GM19240 (cell line): ENCODE data around the gene IFI16.
"Not testable (repeated sequence)": the region's sequence is repeated elsewhere in the genome, so short reads cannot be mapped to it uniquely, and the experiment has no call there.

ENCODE experiments used
- DNase-seq: peaks from one replicate; pipeline ENCODE4 v3.0.0; 2011; ENCODE audit warnings: low spot score; ENCODE audit not compliant: insufficient read length

Gene IFI16

DNA sequence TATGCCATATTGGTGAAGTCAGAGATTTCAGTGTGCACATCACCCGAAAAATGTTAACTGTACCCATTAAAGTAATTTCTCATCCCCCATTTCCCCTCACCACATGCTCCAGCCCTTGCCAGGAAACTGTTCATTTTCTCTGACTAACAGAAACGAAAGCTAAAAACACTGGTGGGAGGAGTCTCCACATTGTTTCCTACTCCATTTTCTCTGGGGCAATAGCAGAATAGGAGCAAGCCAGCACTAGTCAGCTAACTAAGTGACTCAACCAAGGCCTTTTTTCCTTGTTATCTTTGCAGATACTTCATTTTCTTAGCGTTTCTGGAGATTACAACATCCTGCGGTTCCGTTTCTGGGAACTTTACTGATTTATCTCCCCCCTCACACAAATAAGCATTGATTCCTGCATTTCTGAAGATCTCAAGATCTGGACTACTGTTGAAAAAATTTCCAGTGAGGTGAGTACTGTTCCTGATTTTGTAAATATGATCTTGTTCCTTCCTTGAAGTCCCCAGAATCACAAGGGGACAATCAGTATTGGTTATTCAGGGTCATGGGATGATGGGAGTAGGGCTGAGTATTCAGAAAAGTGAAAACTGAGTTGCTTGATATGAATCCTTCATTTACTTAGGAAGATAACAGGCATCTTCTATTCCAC is at the start of gene IFI16:
TSS of gene IFI16 (plus strand) at position 204 of the 658 bp plus-strand sequence. CDS start 4,774 bp downstream, outside the sequence.
- peak; percentile 33 for DNase-seq

DNA sequence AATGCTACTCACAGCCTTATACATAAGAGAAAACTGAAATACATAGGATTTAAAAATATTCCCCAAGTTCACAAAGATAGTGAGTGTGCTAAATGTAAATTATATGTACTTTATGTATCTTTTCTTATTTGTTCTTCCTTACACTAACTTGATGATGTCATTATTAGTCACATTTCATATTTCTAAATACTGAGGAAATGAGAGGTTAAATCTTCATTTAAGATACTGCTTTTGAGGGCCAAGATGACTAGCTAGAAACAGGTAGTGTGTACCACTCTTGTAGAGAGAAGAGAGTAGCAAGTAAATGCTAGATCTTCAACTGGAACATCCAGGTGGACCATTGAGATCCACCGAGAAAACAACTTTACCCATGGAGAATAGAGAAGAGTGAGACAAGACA is 48.5 kb upstream of the IFI16 start:
- DNase-seq = no peak

DNA sequence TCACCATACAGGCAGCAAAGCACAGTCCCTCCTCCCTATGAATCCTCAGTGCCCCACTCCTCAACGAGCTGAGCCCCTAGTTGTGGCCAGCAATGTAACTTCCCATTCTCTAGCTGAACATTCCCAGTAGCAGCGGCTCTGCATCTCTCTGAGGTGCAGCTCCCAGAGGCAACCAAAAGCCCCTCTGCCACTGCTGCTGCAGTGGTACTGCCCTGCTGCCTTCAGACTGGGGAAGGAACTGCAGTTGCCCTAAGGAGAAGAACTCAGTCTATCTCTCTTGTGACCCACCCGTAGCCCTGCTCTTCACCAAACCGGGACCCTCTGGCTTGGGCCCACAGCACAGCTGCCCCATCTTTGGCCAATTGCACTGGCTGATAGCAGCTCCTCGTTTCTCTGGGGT is 46.7 kb upstream of the IFI16 start:
- DNase-seq = no peak

DNA sequence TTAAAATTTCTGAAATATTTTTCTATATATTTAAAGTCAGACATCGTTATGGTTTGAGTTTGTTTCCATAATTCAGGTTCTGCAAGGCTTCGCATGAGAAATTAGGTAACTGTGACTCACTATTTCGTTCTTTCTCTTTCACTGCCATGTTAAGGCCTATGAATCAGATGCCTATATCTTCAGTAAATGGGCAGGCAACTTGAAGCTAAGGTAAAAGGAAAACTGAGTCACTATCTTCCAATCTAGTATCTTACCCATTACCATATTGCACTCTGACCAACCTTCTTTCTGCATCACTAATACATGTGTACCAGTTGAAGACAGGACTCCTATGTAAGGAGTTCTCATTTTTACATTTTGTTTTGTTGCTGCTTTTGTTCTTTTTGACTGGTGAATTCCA is 40.5 kb upstream of the IFI16 start:
- no peak for DNase-seq

DNA sequence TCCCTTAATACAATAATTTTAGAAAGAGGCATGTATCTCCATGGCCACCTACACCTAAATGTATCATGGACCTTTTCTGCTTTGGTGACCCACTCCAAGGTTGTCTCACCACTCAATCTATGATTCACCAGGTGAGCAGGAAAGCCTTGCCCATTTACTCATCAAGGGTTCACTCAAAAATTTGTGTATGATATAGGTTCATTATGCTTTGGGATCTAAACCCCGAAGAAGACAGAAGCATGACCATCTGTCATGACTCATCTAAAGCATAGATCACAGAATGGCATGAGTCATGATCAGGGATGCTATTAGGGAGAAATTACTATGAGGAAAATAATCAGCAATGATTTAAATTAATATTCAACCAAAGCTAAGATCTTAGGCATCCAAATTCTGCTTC is 39.9 kb upstream of the IFI16 start:
- DNase-seq = no peak

DNA sequence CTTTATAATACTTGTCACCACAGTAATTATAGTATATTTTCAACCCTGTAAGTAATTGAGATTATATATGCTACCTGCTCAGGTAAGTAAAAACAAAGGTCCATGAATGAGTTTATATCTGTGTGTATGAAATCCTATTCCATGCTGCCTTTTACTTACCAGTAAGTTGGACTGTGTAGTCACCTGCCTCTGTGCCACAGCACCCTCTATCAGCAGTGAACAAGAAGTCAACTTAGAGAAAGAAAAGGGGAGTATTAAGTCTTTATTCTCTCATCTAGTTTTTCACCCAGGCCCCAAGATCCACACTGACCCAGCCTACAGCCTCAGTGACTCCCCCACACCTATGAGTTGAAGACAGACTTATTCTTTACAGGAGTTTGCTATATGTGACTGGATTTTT is 36.9 kb upstream of the IFI16 start:
- no peak for DNase-seq

DNA sequence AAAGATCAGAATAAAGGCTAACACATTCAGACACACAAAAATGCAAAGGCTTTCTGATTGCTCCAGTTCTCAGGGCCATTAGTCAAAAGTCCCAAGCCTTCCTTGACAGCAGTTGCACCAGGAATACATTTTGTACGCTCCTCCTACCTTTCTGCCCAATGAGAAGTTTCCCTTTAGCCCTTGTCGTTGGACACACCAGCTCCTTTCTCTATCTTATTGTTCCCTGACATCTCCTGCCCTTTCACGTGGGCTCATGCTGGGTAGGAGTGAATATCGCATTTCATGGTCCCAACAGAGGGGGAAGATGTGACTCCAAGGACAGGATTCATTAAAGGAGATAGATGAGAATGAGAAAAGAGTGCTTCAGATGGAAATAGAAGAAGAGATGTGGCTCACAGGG is 33.5 kb upstream of the IFI16 start:
- no peak for DNase-seq

DNA sequence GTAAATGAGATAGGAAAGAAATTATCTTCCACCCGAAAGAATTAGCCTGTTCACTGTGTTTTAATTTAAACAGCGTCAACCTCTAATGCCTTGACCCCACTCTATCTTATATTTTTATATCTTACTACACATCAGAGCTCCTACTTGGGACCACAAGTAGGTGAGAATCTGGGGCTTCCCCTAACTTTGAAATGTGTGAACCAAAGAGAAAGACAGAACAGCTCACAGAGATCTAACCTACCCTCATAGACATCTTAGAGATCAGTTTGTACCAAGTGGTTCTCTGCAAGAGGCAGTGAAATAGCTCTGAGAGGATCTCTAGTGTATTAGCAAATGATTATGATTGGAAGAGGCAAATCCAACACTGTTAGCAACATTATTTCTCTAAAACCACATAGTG is 31.0 kb upstream of the IFI16 start:
- DNase-seq = no peak

DNA sequence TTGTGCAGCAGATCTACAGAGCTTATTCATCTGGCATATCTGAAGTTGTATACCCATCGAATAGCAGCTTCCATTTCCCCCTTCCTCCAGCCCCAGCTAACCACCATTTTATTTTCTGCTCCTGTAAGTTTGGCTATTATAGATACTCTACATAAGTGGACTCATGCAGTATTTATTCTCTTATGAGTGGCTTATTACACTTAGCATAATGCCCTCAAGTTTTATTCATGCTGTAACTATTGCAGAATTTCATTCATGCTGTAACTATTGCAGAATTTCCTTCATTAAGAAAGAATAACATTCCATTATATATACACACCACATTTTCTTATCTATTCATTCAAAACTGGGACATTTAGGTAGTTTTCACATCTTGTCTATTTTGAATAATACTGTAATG is 30.5 kb upstream of the IFI16 start:
- DNase-seq = no peak

DNA sequence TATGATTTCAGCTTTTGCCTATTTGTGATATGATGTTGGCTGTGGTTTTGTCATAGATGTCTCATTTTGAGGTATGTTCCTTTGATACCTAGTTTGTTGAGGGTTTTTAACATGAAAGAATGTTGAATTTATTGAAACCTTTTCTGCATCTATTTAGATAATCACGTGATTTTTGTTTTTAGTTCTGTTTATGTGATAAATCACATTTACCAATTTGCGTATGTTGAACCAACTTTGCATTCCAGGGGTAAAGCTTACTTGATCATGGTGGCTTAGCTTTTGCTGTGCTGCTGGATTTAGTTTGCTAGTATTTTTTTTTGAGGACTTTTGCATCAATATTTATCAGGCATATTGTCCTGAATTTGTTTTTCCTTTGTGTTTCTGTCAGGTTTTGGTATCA is 26.5 kb upstream of the IFI16 start:
- no peak for DNase-seq

DNA sequence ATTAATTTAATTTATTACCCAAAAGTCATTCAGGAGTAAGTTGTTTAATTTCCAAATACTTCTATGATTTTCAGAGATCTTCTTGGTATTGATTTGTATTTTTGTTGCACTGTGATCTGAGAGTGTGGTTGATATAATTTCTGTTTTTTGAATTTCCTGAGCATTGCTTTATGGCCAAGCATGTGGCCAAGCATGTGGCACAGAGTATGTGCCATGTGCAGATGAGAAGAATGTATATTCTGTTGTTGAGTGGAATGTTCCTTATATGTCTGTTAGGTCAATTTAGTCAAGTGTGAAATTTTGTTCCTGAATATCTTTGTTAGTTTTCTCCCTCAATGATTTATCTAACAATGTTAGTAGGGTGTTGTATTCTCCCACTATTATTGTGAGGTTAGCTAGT is 25.3 kb upstream of the IFI16 start:
- no peak for DNase-seq

DNA sequence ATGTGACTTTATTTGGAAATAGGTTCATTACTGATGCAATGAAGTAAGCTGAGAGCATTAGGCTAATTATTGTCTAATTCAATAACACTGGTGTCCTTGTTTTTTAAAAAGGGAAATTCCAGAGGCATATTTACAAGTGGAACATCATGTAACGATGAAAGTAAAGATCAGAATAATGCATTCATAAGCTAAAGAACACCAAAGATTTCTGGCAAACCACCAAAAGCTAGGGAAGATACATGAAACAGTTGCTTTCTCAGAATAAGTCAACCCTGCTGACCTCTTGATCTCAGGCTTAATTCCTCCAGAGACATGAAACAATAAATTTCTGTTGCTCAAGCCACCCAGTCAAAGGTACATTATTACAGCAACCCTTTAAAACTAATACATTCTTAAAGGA is 20.3 kb upstream of the IFI16 start:
- no peak for DNase-seq

DNA sequence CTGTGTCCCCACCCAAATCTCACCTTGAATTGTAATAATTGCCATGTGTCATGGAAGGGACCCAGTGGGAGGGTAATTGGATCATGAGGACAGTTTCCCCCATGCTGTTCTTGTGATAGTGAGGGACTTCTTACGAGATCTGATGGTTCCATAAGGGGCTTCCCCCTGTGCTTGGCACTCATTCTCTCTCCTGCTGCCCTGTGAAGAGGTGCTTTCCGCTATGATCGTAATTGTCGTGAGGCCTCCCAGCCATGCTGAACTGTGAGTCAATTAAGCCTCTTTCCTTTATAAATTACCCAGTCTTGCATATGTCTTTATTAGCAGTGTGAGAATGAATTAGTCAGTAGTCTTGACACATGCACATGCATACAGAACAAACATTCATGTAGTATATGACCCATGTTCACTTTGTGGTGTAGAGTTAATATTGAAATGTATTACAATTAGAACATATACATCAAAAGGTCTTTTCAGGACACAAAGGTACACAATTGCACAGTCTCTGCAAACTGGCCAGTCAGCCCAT is 16.9 kb upstream of the IFI16 start:
- no peak for DNase-seq

DNA sequence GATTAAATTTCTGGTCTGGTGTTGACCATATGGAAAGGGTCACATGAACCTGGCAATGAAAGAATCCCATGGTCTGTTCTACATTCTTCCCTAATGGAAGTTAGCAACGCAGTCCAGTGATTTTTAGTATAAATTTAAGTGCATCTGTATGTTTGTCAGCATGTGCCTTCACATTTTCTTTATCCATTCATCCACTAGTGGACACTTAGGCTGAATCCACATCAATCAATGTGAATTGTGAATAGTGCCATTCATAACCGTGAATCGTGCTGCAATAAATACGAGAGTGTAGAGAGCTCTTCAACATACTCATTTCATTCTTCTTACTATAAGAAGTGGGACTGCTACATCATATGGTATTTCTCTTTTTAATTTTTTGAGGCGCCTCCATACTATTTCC is 12.7 kb upstream of the IFI16 start:
- DNase-seq = no peak

DNA sequence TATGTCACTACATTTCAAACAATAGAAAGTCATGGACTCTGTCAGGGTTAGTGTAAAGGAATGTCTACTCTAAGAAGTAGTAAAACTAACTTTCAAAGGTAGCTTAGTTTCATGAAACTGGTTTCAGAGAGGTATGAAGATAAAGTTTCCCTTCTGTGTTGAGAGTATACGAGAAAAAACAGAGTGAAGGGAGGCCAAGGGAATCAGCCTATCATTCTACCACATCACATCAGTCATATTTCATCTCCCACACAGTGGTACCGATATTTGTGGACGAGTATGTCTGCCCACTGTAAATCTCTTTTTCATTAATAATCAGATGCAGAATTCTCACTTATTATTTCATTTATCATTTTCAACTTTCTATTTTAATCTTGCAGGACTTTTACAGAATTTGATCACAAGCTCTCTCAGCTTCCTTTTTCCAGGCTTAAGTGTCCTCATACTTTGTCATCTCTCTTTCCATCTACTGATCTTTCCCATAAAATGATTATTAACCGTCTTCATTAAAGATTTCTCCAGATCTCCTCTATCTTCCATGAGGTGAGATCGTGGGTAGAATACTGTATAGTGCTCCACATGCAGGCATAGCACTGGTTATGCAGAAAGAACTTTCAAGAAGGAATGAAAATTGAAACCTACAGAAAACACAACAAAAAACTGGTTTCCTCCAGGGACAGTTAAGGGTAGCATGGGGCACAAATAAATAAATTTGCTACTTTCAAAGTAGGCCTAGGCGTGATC is 11.5 kb upstream of the IFI16 start:
- no peak for DNase-seq

DNA sequence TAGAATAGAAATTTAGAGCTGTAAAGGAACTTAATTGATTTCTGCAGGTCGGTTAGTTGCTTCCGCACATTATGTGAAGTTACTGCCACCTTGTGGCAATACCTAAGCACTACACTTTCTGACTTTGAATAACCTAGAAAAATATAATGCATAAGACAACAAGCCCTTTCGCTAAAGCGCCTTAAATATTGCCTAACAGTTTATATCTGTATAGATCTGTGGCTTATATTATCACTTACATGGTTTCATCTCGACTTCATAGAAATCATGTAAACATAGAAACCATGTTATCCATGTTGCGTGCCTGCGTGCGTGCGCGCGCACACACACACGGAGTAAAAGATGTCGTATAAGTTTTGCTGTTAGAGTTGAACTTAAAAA is 10.9 kb upstream of the IFI16 start:
- DNase-seq = no peak

DNA sequence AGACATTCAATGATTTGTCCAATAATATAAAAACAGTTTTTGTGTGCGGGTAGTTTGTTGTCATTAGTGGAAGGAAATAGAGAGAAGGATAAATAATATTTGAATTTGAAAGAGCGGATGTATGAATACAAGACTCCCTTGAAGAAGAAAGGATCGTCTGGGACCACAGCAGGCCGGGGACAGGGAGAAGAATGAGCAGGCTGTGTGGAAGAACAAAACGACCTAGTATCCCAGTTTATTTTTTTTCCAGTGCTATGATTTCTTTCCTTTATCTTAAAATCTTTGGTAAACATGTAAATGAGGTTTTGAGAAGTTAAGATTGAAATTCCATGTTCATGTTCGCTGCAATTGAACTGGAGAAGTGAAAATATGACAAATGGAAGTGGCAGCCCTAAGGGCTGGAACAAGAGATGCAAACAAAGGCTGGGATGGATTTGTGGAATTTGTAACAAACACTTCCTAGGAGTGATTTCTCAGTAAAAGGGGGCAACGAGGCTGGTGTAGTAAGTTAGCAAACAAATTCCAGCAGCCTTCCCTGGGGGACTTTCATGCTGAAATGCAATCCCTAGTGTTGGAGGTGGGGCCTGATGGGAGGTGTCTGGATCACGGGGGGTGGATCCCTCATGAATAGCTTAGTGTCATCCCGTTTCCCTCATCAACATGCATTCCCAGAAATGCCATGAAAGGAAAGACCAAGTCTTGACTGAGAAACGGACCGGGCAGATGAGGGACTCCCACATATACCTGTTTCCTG is 10.2 kb upstream of the IFI16 start:
- no peak for DNase-seq

DNA sequence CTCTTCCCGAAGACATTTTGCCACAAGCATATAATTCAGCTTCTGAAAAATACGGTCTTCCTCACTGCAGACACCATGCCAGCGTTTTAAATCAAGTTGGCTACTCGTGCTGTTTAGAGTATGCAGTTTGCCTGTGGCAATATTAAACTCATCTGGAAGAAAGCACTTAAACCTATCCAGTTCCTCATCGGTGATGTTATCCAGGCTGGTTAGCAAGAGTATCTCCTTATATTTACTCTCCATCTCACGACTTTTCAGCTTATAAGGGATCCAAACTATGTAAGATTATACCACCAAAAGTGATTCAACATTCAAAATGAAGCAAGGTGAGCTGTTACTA is 9.7 kb upstream of the IFI16 start:
- no peak for DNase-seq

DNA sequence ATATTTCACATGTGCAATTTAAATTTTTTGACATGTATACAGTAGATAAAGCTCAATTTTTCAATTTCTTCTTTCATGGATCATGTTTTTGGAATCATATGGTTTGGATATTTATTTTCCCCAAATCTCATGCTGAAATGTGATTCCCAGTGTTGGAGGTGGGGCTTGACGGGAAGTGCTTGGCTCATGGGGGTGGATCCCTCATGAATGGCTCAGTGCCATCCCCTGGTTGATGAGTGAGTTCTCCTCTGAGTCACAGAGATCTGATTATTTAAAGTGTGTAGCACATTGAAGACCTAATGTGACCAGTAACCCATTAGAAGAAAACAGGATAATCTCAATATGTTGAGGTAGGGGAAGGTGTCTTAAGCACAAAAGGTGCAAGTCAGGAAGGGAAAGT is 9.1 kb upstream of the IFI16 start:
- no peak for DNase-seq

DNA sequence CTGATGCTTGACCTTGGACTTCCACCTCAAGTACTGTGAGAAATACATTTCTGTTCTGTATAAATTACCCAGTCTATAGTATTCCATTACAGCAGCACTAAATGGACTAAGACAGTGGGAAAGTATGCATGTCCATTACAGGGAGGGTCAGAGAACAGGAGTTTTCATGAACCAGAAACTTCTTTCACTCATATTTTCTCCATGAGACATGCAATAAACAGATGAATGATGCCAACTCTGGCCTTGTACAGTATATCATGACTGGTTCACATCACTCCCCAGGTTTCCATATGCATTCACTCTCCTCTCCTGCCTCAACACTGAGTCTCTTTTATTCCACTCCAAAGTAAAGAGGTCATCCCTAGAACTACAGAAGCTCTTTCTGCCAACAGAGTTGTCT is 4.5 kb upstream of the IFI16 start:
- no peak for DNase-seq

DNA sequence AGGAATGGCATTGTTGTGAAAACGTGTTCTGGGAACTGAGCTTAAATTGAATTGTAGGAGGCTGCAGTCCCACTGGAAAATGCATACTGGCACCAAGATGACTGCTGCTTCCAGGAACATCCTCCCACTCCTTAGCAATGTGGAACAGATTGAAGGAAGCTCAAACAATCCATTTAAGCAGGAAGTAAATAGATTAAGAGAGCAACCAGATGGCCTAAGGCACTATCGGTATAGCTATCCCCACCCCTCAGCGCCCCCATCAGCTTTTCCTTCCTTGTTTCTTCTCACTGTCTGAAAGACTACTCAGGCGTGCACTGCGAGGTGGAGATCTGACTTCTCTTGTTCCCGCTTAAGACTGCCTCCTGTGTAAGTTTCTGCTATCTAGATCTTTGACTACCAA is 4.0 kb upstream of the IFI16 start:
- no peak for DNase-seq

DNA sequence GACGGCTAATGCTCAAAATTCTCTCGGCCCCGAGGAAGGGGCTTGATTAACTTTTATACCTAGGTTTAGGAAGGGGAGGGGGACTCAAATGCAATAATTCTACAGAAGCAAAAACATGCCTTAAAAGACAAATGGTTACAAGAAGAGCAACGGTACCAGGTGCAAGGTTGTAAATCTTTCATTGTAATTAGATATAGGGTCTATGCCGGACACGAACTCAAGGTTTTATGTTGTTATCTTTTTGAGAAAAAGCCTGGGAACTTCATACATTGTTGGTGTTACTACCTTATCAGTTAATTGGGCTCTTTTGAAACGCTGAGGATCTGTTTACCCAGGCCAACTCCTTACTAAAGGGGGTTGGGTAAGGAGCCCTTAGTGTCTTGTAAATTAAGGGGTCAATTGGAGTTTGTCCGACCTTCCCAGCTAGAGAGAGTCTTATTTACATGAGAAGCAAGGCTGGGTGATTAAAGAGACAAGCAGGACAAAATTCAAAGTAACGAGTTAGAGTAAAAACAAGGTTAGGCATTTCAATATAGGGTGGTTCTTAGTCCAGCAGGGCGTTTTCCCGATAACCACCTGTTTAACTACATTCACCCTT is 3.4 kb upstream of the IFI16 start:
- DNase-seq = not testable (repeated sequence)
